Erythroblast (primary cell): ENCODE data around the gene EIF4G3.

Experiments
- GATA1 ChIP-seq: IDR thresholded peaks from 2 replicates; pipeline ENCODE4 v1.6.1; 2011; ENCODE audit warnings: low read depth, mild to moderate bottlenecking, control low read depth, low read length, moderate library complexity
- POLR2A ChIP-seq: IDR thresholded peaks from 2 replicates; pipeline ENCODE4 v1.6.1; 2011; ENCODE audit warnings: mild to moderate bottlenecking, low read length

DNA sequence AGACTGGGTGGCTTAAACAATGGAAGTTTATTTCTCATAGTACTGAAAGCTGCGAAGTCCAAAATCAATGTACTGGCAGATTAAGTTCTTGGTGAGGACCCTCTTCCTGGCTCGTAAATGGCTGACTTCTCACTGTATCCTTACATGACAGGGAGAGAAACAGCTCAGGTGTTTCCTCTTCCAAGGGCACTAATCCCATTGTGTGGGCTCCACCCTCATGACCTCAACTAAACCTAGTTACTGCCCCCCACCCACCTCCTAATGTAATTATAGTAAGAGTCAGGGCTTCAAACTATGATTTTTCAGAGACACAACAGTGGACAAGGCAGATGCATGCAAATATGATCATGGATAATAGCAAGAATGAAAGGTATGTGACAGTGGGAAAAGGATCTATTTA is 308.4 kb downstream of the EIF4G3 start:
- TF ChIP-seq POLR2A, result no peak
- TF ChIP-seq GATA1, result no peak
